NCI-H2196 (cell line): ENCODE measurements around the gene B4GALT4.

Experiments
- DNase-seq: peaks from one replicate; lab custom pipeline; 2025; ENCODE audit not compliant: unreplicated experiment; lab: John Stamatoyannopoulos, UW

The B4GALT4 gene

GRCh38 chr3:119237299-119237698, 3.4 kb downstream of the B4GALT4 start:
- no peak for DNase-seq

DNA sequence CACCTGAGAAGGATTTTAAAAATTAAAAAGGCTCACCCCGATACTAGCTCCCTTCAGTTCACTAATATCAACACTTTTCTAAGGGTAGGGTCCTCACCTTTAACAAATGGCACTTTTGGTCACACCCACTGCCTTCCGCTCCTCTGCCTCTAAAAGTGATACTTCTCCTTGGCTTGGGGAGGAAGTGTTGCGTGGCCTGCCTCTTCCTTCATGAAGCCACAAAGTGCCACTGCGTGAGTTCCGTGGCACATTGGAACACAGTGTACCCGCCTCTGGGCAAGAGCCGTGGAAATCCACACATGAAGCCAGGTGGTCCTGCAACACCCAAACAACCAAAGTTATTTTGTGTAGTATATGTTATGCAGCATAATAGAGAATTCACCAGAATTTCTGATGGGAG, 3.9 kb downstream of the B4GALT4 start:
- no peak for DNase-seq

DNA sequence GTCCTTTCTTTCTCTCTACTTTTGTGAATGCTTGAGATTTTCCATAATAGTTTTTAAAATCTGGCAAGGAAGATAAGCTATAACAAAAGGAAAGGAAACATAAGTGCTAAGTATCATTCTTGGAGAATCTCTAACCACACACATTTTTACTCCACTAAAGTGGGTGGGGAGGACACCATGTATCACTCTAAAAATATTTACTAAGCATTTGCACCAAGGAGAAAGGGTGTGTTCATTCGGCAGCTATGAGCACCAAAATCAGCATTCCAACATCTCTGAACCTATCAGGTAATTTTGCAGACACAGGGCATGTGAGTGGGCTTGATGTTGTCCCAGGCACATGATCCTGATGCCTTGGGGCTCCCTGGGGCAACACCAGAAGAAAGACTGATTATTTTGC, 5.5 kb downstream of the B4GALT4 start:
- DNase-seq: no peak

DNA sequence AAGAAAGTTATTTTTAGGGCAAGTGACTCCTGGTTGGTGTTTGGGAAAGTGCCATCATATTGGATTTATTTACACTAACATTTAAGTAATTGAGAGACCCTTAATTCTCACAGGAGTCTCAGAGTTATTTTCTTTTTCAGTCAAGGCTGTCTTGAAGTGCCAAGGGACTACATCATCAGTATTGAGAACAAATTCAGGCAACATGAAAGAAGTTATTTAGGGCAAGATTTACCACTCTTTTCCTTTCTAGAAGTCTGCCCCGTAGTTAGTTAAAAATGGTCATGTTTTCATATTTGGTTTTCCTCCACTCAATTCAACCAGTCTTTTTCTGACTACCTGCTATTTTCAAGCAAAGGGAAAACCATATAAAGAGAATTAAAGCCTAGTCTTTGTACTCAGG, 6.1 kb downstream of the B4GALT4 start:
- DNase-seq: no peak

- DNase-seq: no peak
These were observed 9.9 kb downstream of the B4GALT4 start for GRCh38 chr3:119230745-119231144.

DNA sequence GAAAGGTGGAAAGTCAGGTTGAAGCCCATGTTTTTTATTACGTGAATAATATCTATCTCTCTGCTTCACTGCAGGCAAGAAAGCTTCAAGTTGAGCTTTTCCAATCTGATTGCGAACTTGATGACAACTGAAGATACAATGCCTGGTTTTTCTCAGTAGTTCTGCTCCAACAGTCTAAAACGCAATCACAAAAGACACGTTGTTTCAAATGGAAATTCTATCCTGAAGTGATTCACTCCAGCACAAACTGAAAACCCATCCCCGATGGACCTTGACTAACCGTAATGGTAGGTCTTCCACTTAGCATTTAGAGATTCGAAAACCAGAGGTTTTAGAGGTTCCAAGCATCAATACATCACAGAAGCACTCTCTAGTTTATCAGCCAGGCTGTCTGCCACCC, 10.6 kb downstream of the B4GALT4 start:
- no peak for DNase-seq

DNA sequence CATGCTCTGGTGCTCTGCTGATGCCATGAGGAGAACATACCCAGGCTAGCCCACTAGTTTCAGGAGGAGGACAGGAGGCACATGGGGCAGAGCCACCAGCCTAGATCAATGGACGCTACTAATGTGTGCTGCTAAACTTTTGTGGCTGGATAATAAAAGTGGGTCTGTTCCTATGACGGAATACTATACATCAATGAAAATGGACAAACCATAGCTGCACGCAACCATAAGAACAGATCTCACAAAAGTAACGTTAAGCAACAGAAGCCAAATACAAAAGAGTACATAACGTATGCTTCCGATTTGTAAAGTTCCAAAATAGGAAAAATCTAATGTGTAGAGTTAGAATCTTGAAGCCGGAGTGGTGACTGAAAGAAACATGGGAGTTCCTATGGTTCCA, 11.5 kb downstream of the B4GALT4 start:
- DNase-seq: no peak

DNA sequence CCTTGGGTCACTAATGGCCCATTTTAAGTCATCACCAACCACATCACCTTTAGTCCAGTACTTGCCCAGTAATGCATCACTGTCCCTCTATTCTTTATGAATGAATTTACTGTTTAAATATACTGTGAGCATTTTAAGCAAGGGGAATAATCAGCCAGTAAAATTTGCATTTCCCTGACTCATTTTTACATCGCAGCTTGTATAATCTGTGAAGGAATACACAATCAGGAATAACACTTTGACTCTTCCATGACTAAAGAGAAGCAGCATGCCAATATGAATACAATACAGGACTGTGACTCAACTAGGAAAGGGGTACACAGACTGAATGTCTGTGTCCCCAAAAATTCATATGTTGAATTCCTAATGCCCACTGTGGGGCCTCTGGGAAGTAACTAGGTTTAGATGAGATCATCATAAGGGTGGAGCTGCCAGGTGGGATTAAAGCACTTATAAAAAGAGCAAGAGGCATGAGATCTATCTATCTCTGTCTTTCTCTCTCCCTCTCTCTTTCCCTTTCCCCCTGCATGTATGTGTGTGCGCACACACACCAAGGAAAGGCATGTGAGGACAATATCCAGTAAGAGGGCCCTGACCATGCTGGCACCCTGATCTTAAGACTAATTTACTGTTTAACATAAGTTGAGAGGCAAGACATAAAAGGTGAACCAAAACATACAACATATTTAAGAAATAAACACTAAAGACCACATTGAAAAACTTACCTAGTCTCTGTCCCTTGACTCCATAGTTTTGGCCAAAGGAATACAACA, 12.1 kb downstream of the B4GALT4 start:
- DNase-seq: no peak

DNA sequence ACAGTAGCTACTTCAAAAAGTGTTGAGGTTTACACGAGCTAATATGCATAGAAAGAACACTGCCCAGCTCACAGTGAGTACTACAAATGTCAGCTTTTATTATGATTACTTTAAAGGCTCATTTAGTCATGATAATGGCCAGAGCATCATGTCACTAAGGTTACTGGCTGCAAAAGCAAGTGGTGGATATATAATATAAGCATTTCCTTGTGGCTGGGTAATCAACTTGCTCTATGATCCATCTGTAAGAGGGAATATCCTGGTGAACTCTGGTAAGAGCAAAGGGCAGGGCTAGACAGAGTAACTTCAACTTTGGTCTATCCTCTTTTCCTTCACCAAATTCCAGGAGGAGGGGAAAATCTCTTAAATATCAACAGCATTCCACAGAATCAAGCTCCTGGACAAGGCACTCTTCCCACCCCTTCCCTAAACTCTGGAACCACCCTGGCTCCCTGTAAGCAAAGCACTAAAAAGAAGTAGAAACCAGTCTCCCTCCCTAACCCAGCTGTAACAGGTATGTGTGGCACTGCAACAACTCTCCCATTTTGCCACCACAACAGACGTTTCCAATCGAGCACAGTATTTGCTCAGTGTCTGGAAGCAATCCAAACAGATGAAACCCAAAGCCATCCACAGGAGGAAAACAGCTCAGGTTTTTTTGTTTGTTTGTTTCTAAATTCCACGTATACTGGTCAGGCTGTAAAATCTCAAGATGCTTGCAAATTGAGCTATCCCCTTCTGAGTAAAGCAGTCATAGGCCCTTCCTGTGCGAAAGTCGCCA, 13.4 kb downstream of the B4GALT4 start:
- peak; percentile 62 for DNase-seq

DNA sequence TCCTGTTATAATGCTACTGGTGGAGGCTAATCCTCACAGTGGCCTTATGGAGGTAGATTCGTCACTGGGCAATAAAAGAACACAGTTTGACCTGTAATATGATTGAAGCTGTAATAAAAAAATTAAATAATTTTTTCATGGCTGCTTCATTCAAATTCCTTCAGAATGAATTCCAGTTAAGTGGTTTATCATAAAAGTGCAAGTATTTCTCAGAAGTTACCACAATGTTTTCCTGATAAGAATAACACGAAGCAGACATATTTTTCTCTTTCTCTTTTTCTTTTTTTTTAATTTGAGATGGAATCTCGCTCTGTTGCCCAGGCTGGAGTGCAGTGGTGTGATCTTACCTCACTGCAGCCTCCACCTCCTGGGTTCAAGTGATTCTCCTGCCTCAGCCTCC, 15.6 kb downstream of the B4GALT4 start:
- DNase-seq: no peak

DNA sequence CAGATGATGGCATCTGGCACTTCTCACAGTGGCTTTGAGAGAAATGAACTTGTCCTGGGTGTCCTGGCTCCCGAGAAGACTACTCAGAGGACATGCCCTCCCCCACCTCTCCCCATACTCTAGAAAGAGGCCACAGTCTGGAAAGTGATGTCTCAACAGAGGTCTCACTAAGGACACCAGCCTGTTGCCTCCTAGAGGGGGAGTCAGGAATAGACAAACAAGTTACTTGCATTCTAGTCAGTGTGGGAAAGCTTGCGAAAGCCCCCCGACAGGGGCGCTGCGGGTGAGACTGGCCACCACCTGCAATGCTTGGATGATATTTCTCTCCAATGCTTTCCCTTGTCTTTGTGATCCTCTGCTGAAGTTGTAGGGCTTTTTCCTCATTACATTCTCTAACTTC, 17.2 kb downstream of the B4GALT4 start:
- DNase-seq: no peak

- no peak for DNase-seq
These were observed 18.3 kb downstream of the B4GALT4 start for GRCh38 chr3:119222391-119222790.

DNA sequence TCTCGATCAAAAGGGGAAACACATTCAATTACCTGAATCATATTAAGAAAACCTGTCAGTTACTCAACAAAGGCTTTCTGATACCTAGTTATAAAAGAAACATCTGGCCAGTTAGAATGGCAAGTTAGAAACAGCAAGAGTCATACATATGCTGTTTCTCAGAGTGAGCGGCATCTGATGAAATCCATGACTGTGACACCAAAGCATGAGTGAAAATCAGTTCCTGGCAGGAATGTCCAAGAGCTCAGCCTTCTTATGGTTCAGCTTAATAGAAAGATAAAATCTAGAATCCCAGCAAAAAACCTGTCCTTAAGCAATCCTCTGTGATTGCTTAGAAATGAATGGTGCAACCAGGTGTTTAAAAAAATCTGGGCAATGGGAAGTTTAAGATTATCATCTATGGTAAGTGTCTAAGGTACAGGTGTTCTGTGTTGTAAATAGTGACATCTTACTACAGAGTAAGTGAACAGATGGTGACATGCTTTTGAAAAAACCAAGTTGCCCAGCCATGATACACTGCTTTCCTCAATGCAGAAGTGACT, 18.8 kb downstream of the B4GALT4 start:
- DNase-seq: no peak

GRCh38 chr3:119220970-119221667, 19.6 kb downstream of the B4GALT4 start:
- no peak for DNase-seq

GRCh38 chr3:119220198-119220597, 20.5 kb downstream of the B4GALT4 start:
- DNase-seq: no peak

DNA sequence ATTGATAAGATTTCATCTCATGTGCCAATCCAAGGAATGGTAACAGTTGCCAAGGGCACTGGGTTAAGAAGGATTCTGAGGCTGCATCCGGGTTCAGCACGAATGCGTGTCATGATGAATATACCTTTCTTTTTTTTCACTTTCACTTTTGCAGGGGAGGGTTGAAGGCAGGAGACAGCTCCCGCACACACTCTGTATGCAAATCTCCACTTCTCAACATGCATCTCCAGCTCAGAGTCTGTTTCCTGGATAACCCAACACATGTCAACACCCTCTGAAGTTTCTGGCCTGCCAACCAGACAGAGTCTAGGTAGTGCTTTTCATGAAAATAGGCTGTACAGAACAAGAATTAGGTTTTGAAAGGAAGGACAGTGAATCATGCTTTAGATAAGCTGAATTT, 21.6 kb downstream of the B4GALT4 start:
- no peak for DNase-seq

- no peak for DNase-seq
These were observed 28.9 kb downstream of the B4GALT4 start for GRCh38 chr3:119211803-119212202.

- no peak for DNase-seq
These were observed 29.5 kb downstream of the B4GALT4 start for GRCh38 chr3:119211193-119211592.

DNA sequence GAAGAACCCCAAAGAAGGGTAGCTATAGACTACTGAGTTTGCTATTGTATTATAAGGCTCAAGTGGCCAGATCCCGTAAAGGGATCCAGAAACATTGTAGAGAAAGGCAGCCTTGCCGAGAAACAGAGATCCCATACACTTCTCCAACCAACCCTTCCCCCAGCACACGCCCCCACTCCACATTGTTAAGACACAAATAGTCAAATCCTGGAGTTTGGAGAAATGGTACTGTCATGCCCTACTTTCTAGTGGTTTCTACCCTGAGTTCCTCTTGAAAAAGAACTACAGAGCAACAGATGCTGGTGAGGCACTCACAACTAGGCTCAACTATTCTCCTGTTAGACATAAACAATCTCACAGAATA, 33.2 kb downstream of the B4GALT4 start:
- DNase-seq: no peak

DNA sequence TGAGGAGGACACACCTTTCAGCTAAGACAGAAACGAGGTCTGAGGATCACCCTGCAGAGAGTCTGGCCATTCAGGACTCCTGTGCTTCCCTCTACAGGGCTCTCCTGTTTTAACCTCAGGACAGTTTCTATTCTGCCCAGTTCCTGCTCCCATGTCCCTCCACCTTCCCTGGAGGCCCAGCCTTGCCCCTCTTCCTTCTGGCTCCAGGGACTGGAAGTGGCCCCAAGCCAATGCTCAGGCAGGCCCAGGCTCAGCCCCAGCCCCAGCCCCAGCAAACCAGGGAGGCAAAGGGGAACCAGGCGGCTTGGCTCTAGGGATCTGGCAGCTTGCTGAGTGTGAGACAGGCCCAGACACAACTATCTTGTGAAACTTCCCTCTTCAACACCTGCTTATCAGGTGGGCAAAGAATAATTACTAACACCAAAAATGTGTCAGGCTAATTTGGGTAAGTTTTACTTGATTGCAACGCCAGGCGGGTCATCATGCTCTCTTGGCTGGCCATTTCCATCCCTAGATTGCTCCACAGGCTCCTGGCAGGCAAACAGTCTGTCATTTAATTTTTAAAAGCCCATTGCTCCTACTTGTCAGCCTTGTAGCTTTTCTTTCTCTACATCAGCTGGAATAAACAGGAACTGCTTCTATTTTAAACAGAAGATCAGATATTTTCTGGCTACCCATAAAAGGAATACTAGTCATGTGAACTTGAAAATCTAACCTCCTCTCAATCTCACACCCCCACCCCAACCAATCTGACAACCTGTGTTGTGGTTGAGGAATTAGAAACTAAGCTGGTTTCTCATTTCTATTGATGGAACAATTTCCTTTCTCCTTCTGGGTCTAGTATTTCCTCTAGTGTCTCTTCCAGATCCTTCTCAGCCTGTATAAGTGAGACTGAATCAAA, 33.8 kb downstream of the B4GALT4 start:
- no peak for DNase-seq

GRCh38 chr3:119205685-119206084, 35.0 kb downstream of the B4GALT4 start:
- no peak for DNase-seq
